Muscle layer of colon (tissue), 2 donors: ENCODE data around the gene SLC9B1.
"Not testable (repeated sequence)": the region's sequence is repeated elsewhere in the genome, so short reads cannot be mapped to it uniquely, and the experiment has no call there.

ENCODE experiments used
- H3K27ac ChIP-seq: one replicate; pipeline ENCODE4 v1.7.0; 2013; ENCODE audit warnings: low read depth, mild to moderate bottlenecking, low read length, moderate library complexity
- H3K27me3 ChIP-seq, 2 donors: one replicate each; pipeline ENCODE4 v1.7.0; 2013; ENCODE audit warnings: low read length in 2 of 2, mild to moderate bottlenecking in 2 of 2; ENCODE audit not compliant: insufficient read depth in 2 of 2, control insufficient read depth in 1 of 2
- H3K36me3 ChIP-seq: one replicate; pipeline ENCODE4 v1.7.0; 2013; ENCODE audit warnings: mild to moderate bottlenecking, low read length; ENCODE audit not compliant: insufficient read depth
- H3K4me1 ChIP-seq: one replicate; pipeline ENCODE4 v1.7.0; 2013; ENCODE audit warnings: mild to moderate bottlenecking, low read length; ENCODE audit not compliant: insufficient read depth
- H3K4me3 ChIP-seq, 2 donors: one replicate each; pipeline ENCODE4 v1.7.0; 2013; ENCODE audit warnings: low read length in 2 of 2, low read depth in 1 of 2, mild to moderate bottlenecking in 1 of 2, moderate library complexity in 1 of 2
- H3K9ac ChIP-seq: one replicate; pipeline ENCODE4 v1.7.0; 2013; ENCODE audit warnings: low read length
- H3K9me3 ChIP-seq: one replicate; pipeline ENCODE4 v1.7.0; 2013; ENCODE audit warnings: mild to moderate bottlenecking, low read length
- donor health status: abdominal sarcoma.
- donor health status: Adenocarcinoma of cecum.

SLC9B1 gene

GRCh38 chr4:102918859-102919258, 100.6 kb downstream of the SLC9B1 start:
- no peak overlapping the region for H3K27ac ChIP-seq
- no peak overlapping the region for H3K4me3 ChIP-seq
- no peaks in the 10 kb centered on the region for H3K36me3 ChIP-seq
- H3K9ac ChIP-seq, result no peak overlapping the region
- no peaks in the 10 kb centered on the region for H3K27me3 ChIP-seq
- H3K9me3 ChIP-seq, result no peaks in the 10 kb centered on the region
- no peaks in the 10 kb centered on the region for H3K4me1 ChIP-seq

GRCh38 chr4:102901804-102902203, 117.7 kb downstream of the SLC9B1 start:
- no peak overlapping the region for H3K4me3 ChIP-seq
- no peaks in the 10 kb centered on the region for H3K27me3 ChIP-seq
- no peaks in the 10 kb centered on the region for H3K4me1 ChIP-seq
- H3K27ac ChIP-seq, result no peak overlapping the region
- no peak overlapping the region for H3K9ac ChIP-seq
- no peaks in the 10 kb centered on the region for H3K36me3 ChIP-seq
- H3K9me3 ChIP-seq, result no peaks in the 10 kb centered on the region

- H3K4me1 ChIP-seq, H3K36me3 ChIP-seq, H3K9ac ChIP-seq, H3K27ac ChIP-seq, H3K9me3 ChIP-seq, H3K4me3 ChIP-seq, H3K27me3 ChIP-seq: not testable (repeated sequence)
Measured at GRCh38 chr4:102897610-102898009, 121.9 kb downstream of the SLC9B1 start.

GRCh38 chr4:102896547-102896946, 123.0 kb downstream of the SLC9B1 start:
- H3K4me1 ChIP-seq, H3K27me3 ChIP-seq, H3K27ac ChIP-seq, H3K4me3 ChIP-seq, H3K36me3 ChIP-seq, H3K9ac ChIP-seq, H3K9me3 ChIP-seq: not testable (repeated sequence)

- H3K9me3 ChIP-seq, result not testable (repeated sequence)
Measured at GRCh38 chr4:102889866-102890265, 129.6 kb downstream of the SLC9B1 start.

GRCh38 chr4:102888570-102888969, 130.9 kb downstream of the SLC9B1 start:
- H3K9ac ChIP-seq, H3K27me3 ChIP-seq, H3K36me3 ChIP-seq, H3K9me3 ChIP-seq, H3K4me1 ChIP-seq, H3K4me3 ChIP-seq, H3K27ac ChIP-seq: not testable (repeated sequence)

More at GRCh38 chr4:102889866-102890265, 129.6 kb downstream of the SLC9B1 start:
- H3K36me3 ChIP-seq, H3K9ac ChIP-seq, H3K4me3 ChIP-seq, H3K27me3 ChIP-seq, H3K4me1 ChIP-seq, H3K27ac ChIP-seq: not testable (repeated sequence)

- H3K27me3 ChIP-seq, result no peaks in the 10 kb centered on the region
- H3K36me3 ChIP-seq, result no peaks in the 10 kb centered on the region
- H3K4me3 ChIP-seq, result no peak overlapping the region
- no peaks in the 10 kb centered on the region for H3K9me3 ChIP-seq
- H3K9ac ChIP-seq, result no peak overlapping the region
- H3K27ac ChIP-seq, result no peak overlapping the region
- no peaks in the 10 kb centered on the region for H3K4me1 ChIP-seq
Measured at GRCh38 chr4:102883278-102883677, 136.2 kb downstream of the SLC9B1 start.

GRCh38 chr4:102881343-102881742, 138.2 kb downstream of the SLC9B1 start:
- H3K4me3 ChIP-seq, result no peak overlapping the region

GRCh38 chr4:102878901-102879300, 140.6 kb downstream of the SLC9B1 start:
- Histone ChIP-seq H3K4me3 (no peak overlapping the region), H3K27ac (no peak overlapping the region), H3K9me3 (no peaks in the 10 kb centered on the region), H3K4me1 (no peaks in the 10 kb centered on the region), H3K9ac (no peak overlapping the region), H3K36me3 (no peaks in the 10 kb centered on the region), H3K27me3 (no peaks in the 10 kb centered on the region)

More at GRCh38 chr4:102881343-102881742, 138.2 kb downstream of the SLC9B1 start:
- Histone ChIP-seq H3K9ac (no peak overlapping the region), H3K4me1 (no peaks in the 10 kb centered on the region), H3K36me3 (no peaks in the 10 kb centered on the region), H3K27me3 (no peaks in the 10 kb centered on the region), H3K9me3 (no peaks in the 10 kb centered on the region), H3K27ac (no peak overlapping the region)

GRCh38 chr4:102878349-102878748, 141.2 kb downstream of the SLC9B1 start:
- not testable (repeated sequence) for H3K36me3 ChIP-seq, H3K27me3 ChIP-seq, H3K9ac ChIP-seq, H3K27ac ChIP-seq, H3K9me3 ChIP-seq, H3K4me1 ChIP-seq, H3K4me3 ChIP-seq

GRCh38 chr4:102877477-102878106, 141.9 kb downstream of the SLC9B1 start:
- not testable (repeated sequence) for H3K9ac ChIP-seq

GRCh38 chr4:102871772-102872171, 147.7 kb downstream of the SLC9B1 start:
- H3K36me3 ChIP-seq, result no peaks in the 10 kb centered on the region
- H3K9me3 ChIP-seq, result no peaks in the 10 kb centered on the region
- no peaks in the 10 kb centered on the region for H3K27me3 ChIP-seq
- H3K4me3 ChIP-seq, result no peak overlapping the region
- H3K4me1 ChIP-seq, result peaks cover 6% of the 10 kb centered on the region
- no peak overlapping the region for H3K9ac ChIP-seq
- no peak overlapping the region for H3K27ac ChIP-seq

More at GRCh38 chr4:102877477-102878106, 141.9 kb downstream of the SLC9B1 start:
- H3K4me1 ChIP-seq, H3K4me3 ChIP-seq, H3K27me3 ChIP-seq, H3K36me3 ChIP-seq, H3K27ac ChIP-seq, H3K9me3 ChIP-seq: not testable (repeated sequence)
